Prostate gland (tissue), 2 donors: ENCODE measurements around the gene IFI35. TPM values are rescaled to one million over a fixed set of nuclear protein-coding genes. Genes with fewer than 3 reads are reported as not detected.

Source experiments
- DNase-seq: peaks from one replicate; pipeline ENCODE4 v3.0.0-alpha.2; 2019; ENCODE audit warnings: low spot score
- H3K27ac ChIP-seq, 2 donors: fragments of 200-600 bp; sonication (generic); 2 replicates each; pipeline ENCODE4 v1.5.1; 2017 to 2019
- H3K27me3 ChIP-seq: fragments of 200-600 bp; sonication (generic); replicated peaks from 2 replicates; pipeline ENCODE4 v1.5.1; 2019; ENCODE audit not compliant: insufficient read depth
- H3K36me3 ChIP-seq, 2 donors: fragments of 200-600 bp; sonication (generic); 1 replicate in 1 of 2; 2 replicates in 1 of 2; pipeline versions ENCODE4 v1.5.1 to v1.8.1; 2017 to 2019
- H3K4me1 ChIP-seq: fragments of 200-600 bp; sonication (generic); replicated peaks from 2 replicates; pipeline ENCODE4 v1.5.1; 2019
- H3K4me3 ChIP-seq, 2 donors: fragments of 200-600 bp; sonication (generic); 2 replicates each; pipeline ENCODE4 v1.5.1; 2017 to 2019
- H3K9me3 ChIP-seq: fragments of 200-600 bp; sonication (generic); 2 replicates; pipeline ENCODE4 v1.5.1; 2017
- POLR2A ChIP-seq: fragments of 450-650 bp; IDR thresholded peaks from one replicate; pipeline ENCODE4 v1.6.1; 2016; ENCODE audit warnings: antibody characterized with exemption, mild to moderate bottlenecking
- POLR2AphosphoS5 ChIP-seq: sonication (generic); formaldehyde crosslinking; IDR thresholded peaks from one replicate; pipeline ENCODE4 v1.6.1; 2017; ENCODE audit warnings: antibody characterized with exemption
- WGBS: methylation state at CpG from one replicate; pipeline ENCODE4 v1.1.5; 2018; 5-methylcytosine and 5-hydroxymethylcytosine counted together
- intact Hi-C: fragments of 100-400 bp; cut with DNase I; formaldehyde crosslinking; loops from one replicate; pipeline ENCODE4 v1.14.2; 2022
- total RNA-seq, 2 donors: library from RNA; depleted of rRNA; stranded (reverse); fragments of >200 nt; gene quantifications; one replicate each; pipeline ENCODE4 v1.1.0, GENCODE V29; 2016
- TF ChIP-seq, protein P1 (sequence below), 4 experiments: fragments of 200-600 bp in 2 of 4; fragments of 450-650 bp in 2 of 4; sonication (generic) in 2 of 4; IDR thresholded peaks; 1 replicate in 3 of 4; 2 replicates in 1 of 4; pipeline ENCODE4 v1.5.1; 2016 to 2019; ENCODE audit warnings: antibody characterized with exemption in 4 of 4, mild to moderate bottlenecking in 2 of 4, moderate library complexity in 2 of 4

Gene IFI35
- total RNA-seq, 2 donors from 2014 or later = 35.6 to 40.1 TPM

DNA sequence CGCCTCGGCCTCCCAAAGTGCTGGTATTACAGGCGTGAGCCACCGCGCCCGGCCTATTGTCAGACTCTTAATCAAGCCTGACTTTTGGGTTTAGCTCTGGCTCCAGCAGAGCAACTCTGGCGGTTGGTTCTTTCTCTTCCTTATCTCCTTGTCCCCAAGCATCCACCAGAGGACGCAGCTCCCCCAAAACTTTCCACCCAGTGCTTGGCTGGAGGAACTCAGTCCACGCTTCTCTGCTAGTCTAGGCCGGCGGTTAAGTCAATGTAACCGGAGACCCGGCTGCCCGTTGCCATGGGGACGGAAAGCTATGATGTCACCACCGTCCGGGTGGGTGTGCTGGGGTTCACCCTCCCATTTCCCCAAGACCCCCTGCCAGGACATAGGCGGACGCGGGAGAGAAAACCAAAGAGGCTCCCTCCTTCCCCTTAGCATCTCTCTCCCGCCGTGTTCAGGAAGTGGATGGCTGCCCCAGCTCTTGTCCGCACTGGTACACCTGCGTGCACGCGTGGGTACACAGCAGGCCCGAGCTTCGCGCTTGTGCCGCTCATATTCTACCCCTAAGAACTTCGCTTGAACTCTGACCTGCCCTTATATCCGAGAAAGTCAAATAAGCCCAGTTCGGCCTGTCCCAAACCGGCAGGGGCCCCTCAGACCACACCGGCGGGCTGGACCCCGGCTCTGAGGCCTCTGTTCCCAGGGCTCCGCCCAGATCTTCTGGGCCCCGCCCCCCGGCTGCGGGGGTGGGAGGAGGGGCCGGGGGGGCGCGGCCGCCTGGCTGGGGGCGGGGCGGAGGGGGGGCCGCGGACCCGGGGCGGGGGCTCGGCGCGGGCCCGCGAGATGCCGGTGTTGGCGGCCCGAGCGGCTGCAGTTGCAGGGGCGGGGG is 18.1 kb downstream of the IFI35 start, which contains the start of gene RND2:
Gene RND2, plus strand, starts transcription at position 825 of the 883 bp plus-strand sequence. CDS start 117 bp downstream, outside the sequence.
- Histone ChIP-seq H3K36me3 (no peaks in the 10 kb centered on the region), H3K27me3 (no peaks in the 10 kb centered on the region), H3K4me1 (peaks cover 5% of the 10 kb centered on the region), H3K9me3 (no peaks in the 10 kb centered on the region), H3K27ac (peak within 1 kb of the TSS; percentile 68 to 86), H3K4me3 (peak within 1 kb of the TSS; percentile 35 to 39)
- under 1% methylated on average over 38 of the region's 61 CpGs for WGBS
- peak; percentile 79 for TF ChIP-seq POLR2AphosphoS5
- peak; percentile 59 for TF ChIP-seq POLR2A
- TF ChIP-seq, protein P1, sequence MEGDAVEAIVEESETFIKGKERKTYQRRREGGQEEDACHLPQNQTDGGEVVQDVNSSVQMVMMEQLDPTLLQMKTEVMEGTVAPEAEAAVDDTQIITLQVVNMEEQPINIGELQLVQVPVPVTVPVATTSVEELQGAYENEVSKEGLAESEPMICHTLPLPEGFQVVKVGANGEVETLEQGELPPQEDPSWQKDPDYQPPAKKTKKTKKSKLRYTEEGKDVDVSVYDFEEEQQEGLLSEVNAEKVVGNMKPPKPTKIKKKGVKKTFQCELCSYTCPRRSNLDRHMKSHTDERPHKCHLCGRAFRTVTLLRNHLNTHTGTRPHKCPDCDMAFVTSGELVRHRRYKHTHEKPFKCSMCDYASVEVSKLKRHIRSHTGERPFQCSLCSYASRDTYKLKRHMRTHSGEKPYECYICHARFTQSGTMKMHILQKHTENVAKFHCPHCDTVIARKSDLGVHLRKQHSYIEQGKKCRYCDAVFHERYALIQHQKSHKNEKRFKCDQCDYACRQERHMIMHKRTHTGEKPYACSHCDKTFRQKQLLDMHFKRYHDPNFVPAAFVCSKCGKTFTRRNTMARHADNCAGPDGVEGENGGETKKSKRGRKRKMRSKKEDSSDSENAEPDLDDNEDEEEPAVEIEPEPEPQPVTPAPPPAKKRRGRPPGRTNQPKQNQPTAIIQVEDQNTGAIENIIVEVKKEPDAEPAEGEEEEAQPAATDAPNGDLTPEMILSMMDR (IDR thresholded peaks at IDR 0.05) = peak; percentile 58 to 95 (median 72)
- intact Hi-C loops = loop anchor here (5.0 kb wide), 1 partner anchor 103 kb away; the partner anchor contains the start of gene BRCA1
- DNase-seq = peak; percentile 87

DNA sequence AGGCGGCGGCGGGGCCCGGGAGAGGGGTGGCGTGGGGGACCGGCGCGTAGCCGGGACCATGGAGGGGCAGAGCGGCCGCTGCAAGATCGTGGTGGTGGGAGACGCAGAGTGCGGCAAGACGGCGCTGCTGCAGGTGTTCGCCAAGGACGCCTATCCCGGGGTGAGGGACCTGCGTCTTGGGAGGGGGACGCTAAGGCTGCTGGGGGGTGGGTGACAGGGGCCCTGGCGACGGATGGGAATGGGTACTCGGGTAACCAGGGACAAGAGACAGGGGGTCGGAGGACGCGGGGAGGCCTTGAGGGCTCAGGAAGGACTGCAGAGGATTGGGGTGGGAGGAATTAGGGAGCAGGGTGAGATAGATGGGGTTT is 18.7 kb downstream of the IFI35 start:
- no peaks in the 10 kb centered on the region for H3K4me1 ChIP-seq
- intact Hi-C loops = no loop called here
- no peaks in the 10 kb centered on the region for H3K27me3 ChIP-seq
- TF ChIP-seq POLR2AphosphoS5 (no peak), POLR2A (no peak)
- no peaks in the 10 kb centered on the region for H3K9me3 ChIP-seq
- peak overlapping the region; percentile 35 to 39 for H3K4me3 ChIP-seq
- no peak for DNase-seq
- no peaks in the 10 kb centered on the region for H3K36me3 ChIP-seq
- peak overlapping the region; percentile 68 to 86 for H3K27ac ChIP-seq
- 5% methylated on average over 27 of the region's 27 CpGs for WGBS

DNA sequence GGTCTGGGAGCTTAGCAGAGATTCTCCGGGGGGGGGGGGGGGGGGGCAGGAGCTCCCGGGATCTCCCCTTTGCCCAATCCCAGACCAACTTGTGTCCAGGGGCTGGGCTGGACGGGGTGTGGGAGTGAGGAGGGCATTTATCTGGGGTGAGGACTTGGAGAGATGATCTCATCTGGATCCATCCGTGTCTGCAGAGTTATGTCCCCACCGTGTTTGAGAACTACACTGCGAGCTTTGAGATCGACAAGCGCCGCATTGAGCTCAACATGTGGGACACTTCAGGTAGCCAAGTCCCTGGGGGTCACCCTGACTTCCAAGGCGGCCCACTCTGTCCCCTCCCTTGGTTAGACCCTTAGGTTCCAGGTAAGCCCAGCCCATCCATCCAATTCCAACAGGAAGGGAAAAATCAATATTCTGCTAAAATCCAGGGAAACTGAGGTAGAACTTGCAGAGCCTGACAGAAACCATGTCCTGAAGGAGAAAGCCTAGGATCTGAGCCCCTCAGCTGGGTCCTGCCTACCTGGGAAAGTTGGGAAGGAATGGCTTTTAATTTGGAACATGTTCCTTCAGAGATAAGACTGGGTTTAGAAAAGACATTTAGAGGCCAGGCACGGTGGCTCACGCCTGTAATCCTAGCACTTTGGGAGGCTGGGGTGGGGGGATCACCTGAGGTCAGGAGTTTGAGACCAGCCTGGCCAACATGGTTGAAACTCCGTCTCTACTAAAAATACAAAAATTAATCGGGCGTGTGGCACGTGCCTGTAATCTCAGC is 19.4 kb downstream of the IFI35 start:
- no peaks in the 10 kb centered on the region for H3K27me3 ChIP-seq
- TF ChIP-seq POLR2A (no peak), POLR2AphosphoS5 (no peak)
- TF ChIP-seq, protein P1 (IDR thresholded peaks at IDR 0.05) = no peak
- DNase-seq = no peak
- 54% methylated on average over 16 of the region's 16 CpGs for WGBS
- peak overlapping the region in 1 of 2 donors; percentile 86 for H3K27ac ChIP-seq
- no peak overlapping the region for H3K4me3 ChIP-seq
- intact Hi-C loops = no loop called here
- no peaks in the 10 kb centered on the region for H3K9me3 ChIP-seq
- no peaks in the 10 kb centered on the region for H3K4me1 ChIP-seq
- H3K36me3 ChIP-seq = no peaks in the 10 kb centered on the region

DNA sequence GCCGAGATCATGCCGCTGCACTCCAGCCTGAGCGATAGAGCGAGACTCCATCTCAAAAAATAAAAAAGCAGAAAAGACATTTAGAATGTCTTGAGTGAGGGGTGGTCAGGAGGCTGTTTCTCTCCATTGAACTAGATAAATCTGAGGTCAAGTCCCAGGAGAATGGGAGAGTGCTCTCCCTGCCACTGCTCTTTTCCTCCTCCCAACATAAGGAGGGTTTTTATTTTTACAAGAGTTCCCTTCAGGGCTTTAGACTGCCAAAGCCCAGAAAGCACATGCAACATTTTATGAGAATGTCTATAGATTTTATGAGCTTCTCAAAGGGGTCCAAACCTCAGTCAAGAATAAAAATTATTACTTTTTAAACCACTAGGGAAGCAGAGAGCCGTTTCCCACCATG is 20.0 kb downstream of the IFI35 start:
- intact Hi-C loops = no loop called here
- no peaks in the 10 kb centered on the region for H3K4me1 ChIP-seq

More for the DNA sequence above, 20.0 kb downstream of the IFI35 start:
- TF ChIP-seq, protein P1 (IDR thresholded peaks at IDR 0.05) = no peak
- TF ChIP-seq POLR2AphosphoS5 = no peak
- Histone ChIP-seq H3K9me3 (no peaks in the 10 kb centered on the region), H3K27me3 (no peaks in the 10 kb centered on the region), H3K27ac (no peak overlapping the region), H3K36me3 (no peaks in the 10 kb centered on the region), H3K4me3 (no peak overlapping the region)
- DNase-seq = no peak
- 55% methylated on average over 5 of the region's 5 CpGs for WGBS
